Testis (tissue), 2 donors: ENCODE results near the gene CENPP.

Source experiments
- CTCF ChIP-seq, 3 experiments: fragments of 450-650 bp in 2 of 3; fragments of 200-600 bp in 1 of 3; sonication (generic) in 1 of 3; IDR thresholded peaks; one replicate each; pipeline ENCODE4 v1.5.1; 2016 to 2019; ENCODE audit warnings: antibody characterized with exemption in 3 of 3, mild to moderate bottlenecking in 2 of 3, moderate library complexity in 1 of 3
- POLR2A ChIP-seq: fragments of 450-650 bp; IDR thresholded peaks from one replicate; pipeline ENCODE4 v1.6.1; 2017; ENCODE audit warnings: antibody characterized with exemption, mild to moderate bottlenecking, moderate library complexity

GRCh38 chr9:92392690-92393089 lies 66.9 kb downstream of the CENPP start:
- TF ChIP-seq CTCF (IDR thresholded peaks at IDR 0.05) (no peak), POLR2A (no peak)
